ENCODE data around the gene BACH2.
"Not testable (repeated sequence)": the region's sequence is repeated elsewhere in the genome, so short reads cannot be mapped to it uniquely, and the experiment has no call there.

BACH2 gene

GRCh38 chr6:90179190-90180169 is 117.2 kb downstream of the BACH2 start:
- FAIRE-seq: no peak

GRCh38 chr6:90178384-90178855 is 118.2 kb downstream of the BACH2 start:
- FAIRE-seq: no peak

GRCh38 chr6:90177544-90178383 is 118.9 kb downstream of the BACH2 start:
- FAIRE-seq: no peak

- no peak for FAIRE-seq
Measured at GRCh38 chr6:90175627-90176538, 120.8 kb downstream of the BACH2 start.

- no peak for FAIRE-seq
Measured at GRCh38 chr6:90173262-90173925, 123.2 kb downstream of the BACH2 start.

- FAIRE-seq: no peak
Measured at GRCh38 chr6:90170601-90171000, 126.0 kb downstream of the BACH2 start.

- FAIRE-seq: no peak
Measured at GRCh38 chr6:90169374-90169773, 127.3 kb downstream of the BACH2 start.

GRCh38 chr6:90168693-90169131 is 127.9 kb downstream of the BACH2 start:
- no peak for FAIRE-seq

- FAIRE-seq: no peak
Measured at GRCh38 chr6:90167514-90168379, 128.9 kb downstream of the BACH2 start.

GRCh38 chr6:90166155-90166924 is 130.3 kb downstream of the BACH2 start:
- FAIRE-seq: not testable (repeated sequence)

GRCh38 chr6:90162648-90163387 is 133.8 kb downstream of the BACH2 start:
- FAIRE-seq: no peak

- FAIRE-seq: no peak
Measured at GRCh38 chr6:90160013-90160412, 136.6 kb downstream of the BACH2 start.

GRCh38 chr6:90159452-90159851 is 137.2 kb downstream of the BACH2 start:
- no peak for FAIRE-seq

- FAIRE-seq: no peak
Measured at GRCh38 chr6:90158936-90159335, 137.7 kb downstream of the BACH2 start.

GRCh38 chr6:90157441-90157840 is 139.2 kb downstream of the BACH2 start:
- FAIRE-seq: no peak

GRCh38 chr6:90156861-90157260 is 139.8 kb downstream of the BACH2 start:
- no peak for FAIRE-seq

- FAIRE-seq: no peak
Measured at GRCh38 chr6:90154755-90155470, 141.7 kb downstream of the BACH2 start.
